CD1c-positive myeloid dendritic cell (primary cell): ENCODE results near the gene ARRDC4.

Source experiments
- DNase-seq: peaks from one replicate; pipeline ENCODE4 v3.0.0-alpha.2; 2016; ENCODE audit errors: extremely low spot score

ARRDC4 gene

GRCh38 chr15:97960364-97961066, at the start of gene ARRDC4:
ARRDC4 (plus strand) TSS chr15:97960703; CDS start chr15:97960862, 159 bp downstream.
- peak; percentile 100 for DNase-seq

- DNase-seq, result no peak
Measured at GRCh38 chr15:97914711-97915110, 45.8 kb upstream of the ARRDC4 start.

- DNase-seq, result no peak
Measured at GRCh38 chr15:97915261-97915660, 45.2 kb upstream of the ARRDC4 start.

GRCh38 chr15:97921296-97921865, 39.1 kb upstream of the ARRDC4 start:
- DNase-seq, result no peak

GRCh38 chr15:97929456-97930229, 30.9 kb upstream of the ARRDC4 start:
- no peak for DNase-seq

GRCh38 chr15:97930230-97930629, 30.3 kb upstream of the ARRDC4 start:
- no peak for DNase-seq

- no peak for DNase-seq
Measured at GRCh38 chr15:97931314-97931713, 29.2 kb upstream of the ARRDC4 start.

- no peak for DNase-seq
Measured at GRCh38 chr15:97933589-97933988, 26.9 kb upstream of the ARRDC4 start.

GRCh38 chr15:97940993-97941392, 19.5 kb upstream of the ARRDC4 start:
- no peak for DNase-seq

- DNase-seq, result no peak
Measured at GRCh38 chr15:97941572-97941971, 18.9 kb upstream of the ARRDC4 start.

GRCh38 chr15:97944724-97945123, 15.8 kb upstream of the ARRDC4 start:
- DNase-seq, result no peak

GRCh38 chr15:97947465-97948260, 12.8 kb upstream of the ARRDC4 start:
- peak; percentile 71 for DNase-seq

- no peak for DNase-seq
Measured at GRCh38 chr15:97953254-97953653, 7.2 kb upstream of the ARRDC4 start.

GRCh38 chr15:97953748-97954147, 6.8 kb upstream of the ARRDC4 start:
- DNase-seq, result no peak

GRCh38 chr15:97955035-97955434, 5.5 kb upstream of the ARRDC4 start:
- no peak for DNase-seq

GRCh38 chr15:97955529-97955928, 5.0 kb upstream of the ARRDC4 start:
- DNase-seq, result no peak

- DNase-seq, result peak; percentile 44
Measured at GRCh38 chr15:97959724-97960363, 659 bp upstream of the ARRDC4 start.

GRCh38 chr15:97961067-97961954, 808 bp downstream of the ARRDC4 start:
- DNase-seq, result peak; percentile 78

GRCh38 chr15:97962263-97962662, 1.8 kb downstream of the ARRDC4 start:
- DNase-seq, result no peak

- DNase-seq, result no peak
Measured at GRCh38 chr15:97963779-97964178, 3.3 kb downstream of the ARRDC4 start.

- no peak for DNase-seq
Measured at GRCh38 chr15:97966246-97966645, 5.7 kb downstream of the ARRDC4 start.
